ENCODE measurements around the gene KRTAP5-3. TPM values are rescaled to one million over a fixed set of nuclear protein-coding genes. Genes with fewer than 3 reads are reported as not detected.

The KRTAP5-3 gene
- polyA plus RNA-seq, 3 donors, result not detected

DNA sequence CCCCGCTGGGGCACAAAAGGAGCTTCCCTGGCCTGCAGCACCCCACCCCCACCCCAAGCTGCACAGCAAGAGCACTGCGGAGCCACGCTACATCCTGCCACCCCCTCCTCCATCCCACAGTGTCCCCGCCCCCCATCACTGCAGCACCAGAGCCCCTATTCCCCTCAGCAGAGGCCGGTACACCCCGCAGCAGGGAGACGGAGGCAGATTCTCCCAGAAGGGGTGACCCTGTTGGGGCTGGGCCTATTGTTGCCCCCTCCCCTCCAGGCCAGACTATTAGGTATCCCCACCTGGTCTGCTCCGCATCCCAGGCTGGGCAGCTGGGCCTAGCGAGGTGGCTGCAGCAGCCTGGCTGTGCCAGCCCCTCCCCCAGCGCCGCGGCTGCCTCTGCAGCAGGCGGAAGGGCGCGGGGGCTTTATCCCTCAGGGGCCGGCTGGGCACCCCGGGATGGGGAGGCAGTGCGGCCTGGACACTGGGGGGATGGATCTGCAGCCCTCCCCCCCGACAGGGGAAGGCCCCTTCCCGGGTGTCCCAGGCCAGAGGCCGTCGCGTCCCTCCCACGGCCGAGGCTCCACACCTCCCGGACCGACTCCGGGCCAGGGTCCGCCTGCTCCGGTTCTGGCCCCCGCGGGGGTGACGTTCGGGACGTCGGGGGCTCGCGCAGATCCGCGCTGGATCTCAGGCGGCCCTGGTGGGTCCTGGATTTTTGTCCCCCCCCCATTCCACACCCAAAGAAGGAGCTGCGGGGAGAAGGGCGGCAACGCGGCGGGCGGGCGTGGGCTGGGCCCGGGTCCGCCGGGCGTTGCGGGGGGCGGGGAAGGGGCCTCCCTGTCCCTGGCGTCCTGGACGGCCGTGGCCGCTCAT, 37.1 kb downstream of the KRTAP5-3 start:
- H3K27ac ChIP-seq (ENCODE audit: low read depth, low read length), result no peak overlapping the region
- WGBS, 3 donors, result 7 to 13% (median 8%) methylated on average over 46 to 58 of the region's 58 CpGs

DNA sequence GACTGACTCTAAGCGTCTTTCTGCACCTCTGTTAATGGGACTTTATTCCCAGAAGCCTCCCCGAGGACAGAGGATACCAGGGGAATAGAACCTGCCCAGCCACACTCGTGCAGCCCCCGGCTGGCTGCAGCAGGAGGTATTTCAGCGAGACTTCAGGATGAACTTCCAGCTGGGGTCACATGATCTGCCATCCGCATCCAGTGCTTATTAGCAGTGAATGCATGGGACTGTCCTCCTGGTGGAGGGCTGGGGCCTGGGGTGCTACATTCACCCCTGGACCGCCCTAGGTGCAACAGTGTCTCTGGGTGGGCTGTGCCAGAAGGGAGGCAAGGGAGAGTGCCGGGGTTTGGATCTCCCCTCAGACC, 37.8 kb downstream of the KRTAP5-3 start:
- 84 to 90% (median 87%) methylated on average over 8 of the region's 8 CpGs for WGBS, 3 donors
- no peak overlapping the region for H3K27ac ChIP-seq (ENCODE audit: low read depth, low read length)

DNA sequence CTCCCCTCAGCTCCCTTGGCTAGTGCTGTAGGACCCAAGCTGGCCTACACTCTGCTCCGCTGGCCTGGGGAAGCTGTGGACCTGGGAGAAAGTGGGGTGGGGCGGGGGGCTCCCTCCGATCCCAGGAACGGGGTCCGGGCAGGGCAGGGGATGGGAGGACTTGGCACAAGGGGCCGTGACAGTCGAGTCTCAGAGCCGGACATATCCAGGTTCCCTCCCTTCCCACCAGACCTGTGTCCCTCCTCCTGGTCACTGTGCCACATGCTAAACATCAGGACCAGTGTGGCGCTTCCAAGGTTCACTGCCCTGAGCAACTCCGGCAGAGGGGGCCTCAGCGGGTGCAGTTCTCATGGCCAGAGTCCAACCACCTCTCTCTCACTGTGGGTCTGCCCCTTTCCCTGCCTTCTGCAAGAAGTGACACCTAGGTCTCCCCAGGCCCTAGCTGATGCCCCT, 38.2 kb downstream of the KRTAP5-3 start:
- WGBS, 3 donors, result 74 to 81% (median 79%) methylated on average over 11 of the region's 11 CpGs
- H3K27ac ChIP-seq (ENCODE audit: low read depth, low read length), result no peak overlapping the region

DNA sequence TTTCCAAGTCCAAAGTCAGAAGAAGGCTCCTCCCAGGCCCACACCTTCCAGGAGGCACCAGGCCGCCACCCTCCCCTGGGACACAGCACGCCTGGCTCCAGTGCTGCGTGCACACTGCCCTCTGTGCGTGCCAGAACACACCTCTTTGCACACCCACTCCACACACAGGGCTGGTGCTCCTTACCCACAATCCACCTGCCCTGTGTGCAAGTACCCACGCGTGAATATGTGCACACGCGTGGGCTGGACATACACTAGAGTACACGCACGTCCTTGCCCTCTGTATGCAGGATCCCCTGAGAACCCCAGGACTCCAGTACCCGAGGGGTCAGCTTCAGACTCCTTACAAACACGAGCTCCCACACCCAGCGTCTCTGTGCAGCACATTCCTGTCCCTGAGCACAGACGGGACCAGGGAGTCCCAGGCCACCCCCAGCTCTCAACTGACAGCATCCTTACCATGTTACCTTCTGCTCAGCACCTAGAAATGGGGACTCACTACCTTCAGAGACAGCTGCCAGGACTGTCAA, 38.9 kb downstream of the KRTAP5-3 start:
- 72 to 82% (median 77%) methylated on average over 14 of the region's 14 CpGs for WGBS, 3 donors
- no peak overlapping the region for H3K27ac ChIP-seq (ENCODE audit: low read depth, low read length)

DNA sequence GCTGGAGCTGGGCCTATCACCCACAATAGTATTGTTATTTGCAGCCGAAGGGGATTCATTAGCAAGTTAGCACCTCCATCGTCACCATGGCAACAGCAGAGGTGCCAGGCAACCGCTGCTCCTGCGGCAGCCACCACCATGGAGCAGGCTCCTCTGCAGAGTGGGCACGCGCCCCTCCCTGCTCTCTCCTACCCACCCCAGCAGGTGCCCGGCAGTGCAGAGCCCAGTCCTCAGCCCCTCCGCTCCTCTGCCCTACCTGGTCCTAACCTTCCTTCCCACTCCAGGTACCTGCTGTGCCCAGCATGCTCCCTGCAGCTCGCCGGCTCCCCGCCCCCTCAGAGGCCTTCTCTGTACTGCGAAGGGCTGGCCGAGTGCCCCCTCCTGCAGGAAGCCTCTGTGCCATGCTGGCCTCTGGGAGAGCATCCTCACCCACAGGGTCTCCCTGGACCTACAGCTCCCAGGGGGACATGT, 39.8 kb downstream of the KRTAP5-3 start:
- WGBS, 3 donors, result 62 to 74% (median 69%) methylated on average over 12 to 13 of the region's 13 CpGs
- H3K27ac ChIP-seq (ENCODE audit: low read depth, low read length), result no peak overlapping the region

DNA sequence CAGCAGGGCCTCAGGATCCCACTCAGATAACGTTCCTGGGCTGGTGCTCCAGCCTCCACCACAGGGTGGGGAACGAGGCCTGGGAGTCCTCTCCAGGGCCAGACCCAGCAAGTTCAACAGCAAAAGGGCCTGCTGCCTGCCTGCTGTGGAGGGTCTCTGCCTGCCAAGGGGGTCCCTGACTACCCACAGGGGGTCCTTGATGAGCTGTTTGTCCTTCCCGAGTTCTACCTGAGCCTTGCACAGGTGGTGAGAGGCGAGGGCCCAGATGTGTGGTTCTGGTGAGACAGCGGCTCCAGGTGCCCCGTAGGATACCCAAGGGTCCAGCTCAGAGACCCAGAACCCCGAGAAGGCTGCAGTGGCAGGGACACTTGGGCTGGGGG, 40.6 kb downstream of the KRTAP5-3 start:
- no peak overlapping the region for H3K27ac ChIP-seq (ENCODE audit: low read depth, low read length)
- 74 to 79% (median 75%) methylated on average over 7 of the region's 7 CpGs for WGBS, 3 donors

DNA sequence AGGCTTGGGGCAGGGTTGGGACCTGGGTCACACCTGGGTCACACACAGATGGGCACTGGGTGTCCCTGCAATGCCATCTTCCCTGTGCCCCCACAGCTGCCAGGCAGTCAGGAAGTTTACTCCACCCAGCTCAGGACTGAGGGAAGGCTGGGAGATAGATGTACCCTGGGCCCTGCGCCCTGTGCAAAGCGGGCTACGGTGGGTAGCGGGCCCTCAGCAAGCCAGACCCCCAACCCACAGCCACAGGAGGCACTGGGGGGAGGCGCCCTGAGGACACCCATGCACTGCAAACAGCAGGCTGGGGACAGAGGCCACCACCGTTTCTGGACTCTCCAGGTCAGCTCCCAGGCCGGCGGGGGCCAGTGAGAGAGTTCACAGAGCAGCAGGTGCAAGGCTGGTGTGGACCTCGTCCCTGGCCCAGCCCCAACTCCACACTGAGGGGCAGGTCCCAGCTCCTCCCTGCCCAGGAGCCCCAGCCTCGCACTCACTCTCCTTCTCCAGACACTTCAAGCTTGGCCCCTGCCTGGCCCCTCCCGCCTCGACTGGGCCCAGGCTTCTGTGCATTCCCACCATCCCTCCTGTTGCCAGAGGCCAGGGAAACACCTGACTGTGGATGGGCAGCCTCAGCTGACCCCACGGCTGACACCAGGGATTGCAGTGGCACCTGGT, 41.1 kb downstream of the KRTAP5-3 start:
- 70 to 86% (median 81%) methylated on average over 13 of the region's 13 CpGs for WGBS, 3 donors
- H3K27ac ChIP-seq (ENCODE audit: low read depth, low read length), result no peak overlapping the region

DNA sequence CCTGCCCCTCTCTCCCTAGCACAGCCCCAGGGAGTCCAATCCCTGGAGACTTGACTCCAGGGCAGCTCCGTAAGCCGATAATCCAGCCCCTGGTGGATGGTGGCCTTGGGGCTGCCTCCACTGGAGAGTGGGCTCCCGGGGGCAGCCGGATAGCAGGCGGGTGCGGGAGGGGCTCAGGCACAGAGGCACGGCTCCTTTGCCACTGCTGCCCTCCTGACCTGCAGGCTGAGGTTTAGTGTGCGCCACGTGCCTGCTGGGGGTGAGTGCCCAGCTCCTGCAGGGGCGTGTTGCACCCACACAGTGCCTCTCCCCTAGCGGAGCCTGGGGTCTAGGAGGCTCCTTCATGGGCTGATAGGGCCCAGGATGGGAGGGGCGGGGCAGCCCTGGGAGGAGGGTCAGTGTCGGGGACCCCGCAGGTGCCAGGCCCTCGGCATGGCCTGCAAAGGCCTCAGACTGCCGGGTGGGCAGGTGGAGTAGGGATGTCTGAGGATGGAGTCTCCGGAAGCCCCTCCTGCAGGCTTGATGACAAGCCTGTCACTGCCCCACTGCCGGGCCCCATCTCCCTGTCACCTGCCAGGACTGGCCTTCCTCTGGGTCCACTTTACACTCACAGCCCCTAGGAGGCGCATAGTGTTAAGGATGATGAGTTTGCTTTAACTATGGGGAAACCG, 41.7 kb downstream of the KRTAP5-3 start:
- H3K27ac ChIP-seq (ENCODE audit: low read depth, low read length), result no peak overlapping the region
- 75 to 80% (median 80%) methylated on average over 16 to 20 of the region's 20 CpGs for WGBS, 3 donors

DNA sequence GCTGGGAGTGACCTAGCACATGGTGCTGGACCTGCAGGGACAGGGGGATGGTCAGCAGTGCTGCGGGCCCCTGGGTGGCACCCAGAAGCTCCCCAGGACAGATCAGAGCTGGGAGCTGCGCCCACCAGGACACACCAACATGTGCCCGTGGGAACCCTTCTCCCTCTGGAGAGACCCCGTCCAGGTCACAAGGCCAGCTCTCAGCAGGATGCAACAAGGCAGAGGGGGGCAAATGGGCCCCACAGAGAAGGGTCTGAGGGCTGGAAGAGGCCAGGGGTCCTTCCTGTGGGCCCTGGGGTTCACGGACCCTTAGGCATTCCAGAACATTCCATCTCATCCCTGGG, 42.4 kb downstream of the KRTAP5-3 start:
- no peak overlapping the region for H3K27ac ChIP-seq (ENCODE audit: low read depth, low read length)
- WGBS, 3 donors, result 81 to 98% (median 92%) methylated on average over 5 of the region's 5 CpGs

DNA sequence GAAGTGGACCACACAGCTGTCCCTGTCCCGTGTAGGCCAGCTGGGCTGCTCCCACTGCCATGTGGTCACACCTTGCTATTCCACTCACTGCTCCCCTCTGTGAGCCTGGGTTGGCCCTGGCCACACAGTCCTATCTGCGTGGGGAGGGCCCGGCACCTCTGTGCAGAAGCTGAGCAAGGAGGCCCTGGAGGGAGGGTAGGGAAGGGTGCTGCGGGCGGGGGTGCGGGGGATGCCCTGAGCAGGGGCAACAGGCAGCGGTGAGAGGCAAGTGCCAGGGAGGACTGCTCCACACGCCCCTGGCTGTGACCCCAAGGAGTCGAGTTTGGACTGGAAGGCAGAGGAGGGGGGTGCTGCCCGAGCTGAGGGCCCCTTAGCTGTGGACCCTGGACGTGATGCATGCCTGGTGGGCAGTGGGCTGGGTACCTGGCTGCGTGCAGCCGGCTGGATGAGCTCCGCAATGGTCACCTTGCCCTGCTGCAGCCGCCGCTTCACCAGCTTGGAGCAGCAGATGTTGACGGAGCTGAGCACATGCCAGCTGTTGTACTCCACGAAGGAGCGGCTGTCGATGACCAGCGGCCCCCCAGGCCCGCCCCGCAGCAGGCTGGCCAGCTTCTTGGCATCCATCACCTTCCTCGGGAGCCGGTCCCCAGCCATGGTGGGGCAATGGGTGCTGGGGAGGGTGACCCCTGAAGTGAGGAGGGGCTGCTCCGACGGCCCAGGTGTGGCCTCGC, 42.9 kb downstream of the KRTAP5-3 start:
- WGBS, 3 donors, result 85 to 87% (median 87%) methylated on average over 28 of the region's 28 CpGs
- H3K27ac ChIP-seq (ENCODE audit: low read depth, low read length), result no peak overlapping the region

DNA sequence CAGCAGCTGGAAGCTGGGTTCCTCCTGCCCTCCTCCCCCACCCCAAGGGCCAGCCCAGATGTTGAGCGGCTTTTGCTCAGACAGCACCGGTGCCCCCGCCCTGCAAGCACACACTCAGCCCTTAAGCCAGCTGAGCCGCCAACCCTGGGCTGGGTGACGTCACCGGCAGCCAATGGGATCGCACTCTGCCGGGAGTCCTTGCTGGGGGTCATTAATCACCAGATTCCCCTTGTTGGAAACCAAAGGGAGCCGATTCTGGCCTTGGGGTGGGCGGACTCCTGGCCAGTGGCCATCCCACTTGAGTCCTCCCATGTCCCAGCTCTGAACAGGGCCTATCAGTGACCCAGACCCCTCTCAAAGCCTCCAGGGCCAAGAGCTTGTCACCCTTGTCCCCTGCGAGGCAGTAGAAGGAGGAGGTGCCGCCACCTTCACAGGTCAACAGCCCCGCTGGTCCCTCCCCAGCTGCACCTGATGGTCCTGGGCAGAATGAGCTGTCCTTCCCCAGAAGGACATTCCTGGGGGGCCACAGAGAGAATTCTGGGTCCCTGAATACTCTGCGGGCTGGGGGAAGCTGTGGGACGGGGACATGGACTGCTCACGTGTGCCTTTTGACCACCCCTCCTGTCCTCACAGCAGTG, 43.6 kb downstream of the KRTAP5-3 start:
- H3K27ac ChIP-seq (ENCODE audit: low read depth, low read length), result no peak overlapping the region
- WGBS, 3 donors, result 33 to 51% (median 38%) methylated on average over 16 of the region's 16 CpGs

DNA sequence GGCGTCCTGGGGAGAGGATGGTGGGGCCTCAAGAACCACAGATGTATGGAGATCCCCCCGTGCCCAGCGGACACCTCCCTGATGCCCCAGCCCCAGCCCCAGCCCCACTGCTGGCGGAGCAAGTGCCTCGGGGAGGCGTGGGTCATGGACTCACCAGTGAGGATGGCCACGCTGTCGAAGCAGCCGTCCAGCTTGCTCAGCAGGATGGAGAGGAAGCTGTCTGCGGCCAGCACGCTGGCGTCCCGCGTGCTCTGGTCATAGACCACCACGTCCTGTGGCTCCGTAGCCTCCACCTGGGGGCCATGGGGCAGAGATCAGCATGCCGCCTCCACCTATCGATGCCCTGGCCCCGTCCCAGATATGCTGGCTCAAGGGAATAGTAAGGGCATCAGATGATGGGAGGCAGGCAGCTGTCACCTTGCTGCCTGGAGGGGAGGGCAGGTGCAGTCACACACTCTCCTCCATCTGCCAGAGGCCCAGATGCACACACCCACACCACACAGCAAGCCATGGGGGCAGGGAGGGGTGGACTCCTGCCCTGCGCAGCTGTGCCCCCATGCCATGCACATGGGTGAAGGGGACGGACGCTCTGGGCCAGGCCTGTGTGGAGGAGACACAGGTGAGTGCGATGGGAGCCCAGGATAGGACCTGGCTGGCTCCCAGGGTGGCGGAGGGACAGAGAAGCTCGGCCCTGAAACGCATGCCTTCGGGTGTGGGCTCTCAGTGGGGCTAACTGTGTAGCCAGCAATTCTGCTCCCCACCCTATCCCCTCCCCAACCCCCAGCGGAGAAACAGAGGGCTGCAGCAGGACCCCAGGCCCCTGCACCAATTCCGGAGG, 44.3 kb downstream of the KRTAP5-3 start:
- 73 to 80% (median 78%) methylated on average over 26 to 29 of the region's 29 CpGs for WGBS, 3 donors
- no peak overlapping the region for H3K27ac ChIP-seq (ENCODE audit: low read depth, low read length)

DNA sequence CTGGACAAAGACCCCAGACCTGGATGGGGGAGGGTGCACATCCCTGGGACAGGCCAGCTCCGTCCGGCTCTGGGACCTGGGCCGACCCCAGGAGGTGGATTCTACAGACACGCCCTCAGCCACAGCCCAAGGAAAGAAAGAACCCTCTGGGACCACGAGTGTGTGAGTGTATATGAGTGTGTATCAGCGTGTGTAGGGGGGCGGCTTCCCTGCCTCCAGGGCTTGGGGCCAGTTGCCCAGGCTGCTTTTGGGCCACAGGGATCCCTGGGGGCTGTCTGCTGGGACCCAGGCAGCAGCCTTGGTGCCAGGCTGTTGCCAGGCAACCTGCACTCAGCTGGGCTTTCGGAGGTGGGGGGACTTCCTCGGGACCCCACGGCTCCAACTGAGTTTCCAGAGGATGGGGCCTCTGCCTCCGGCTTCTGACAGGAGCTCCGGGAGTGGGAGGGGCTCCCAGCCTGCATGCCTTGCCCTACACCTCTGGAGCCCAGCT, 45.1 kb downstream of the KRTAP5-3 start:
- no peak overlapping the region for H3K27ac ChIP-seq (ENCODE audit: low read depth, low read length)
- 69 to 80% (median 79%) methylated on average over 12 of the region's 12 CpGs for WGBS, 3 donors

DNA sequence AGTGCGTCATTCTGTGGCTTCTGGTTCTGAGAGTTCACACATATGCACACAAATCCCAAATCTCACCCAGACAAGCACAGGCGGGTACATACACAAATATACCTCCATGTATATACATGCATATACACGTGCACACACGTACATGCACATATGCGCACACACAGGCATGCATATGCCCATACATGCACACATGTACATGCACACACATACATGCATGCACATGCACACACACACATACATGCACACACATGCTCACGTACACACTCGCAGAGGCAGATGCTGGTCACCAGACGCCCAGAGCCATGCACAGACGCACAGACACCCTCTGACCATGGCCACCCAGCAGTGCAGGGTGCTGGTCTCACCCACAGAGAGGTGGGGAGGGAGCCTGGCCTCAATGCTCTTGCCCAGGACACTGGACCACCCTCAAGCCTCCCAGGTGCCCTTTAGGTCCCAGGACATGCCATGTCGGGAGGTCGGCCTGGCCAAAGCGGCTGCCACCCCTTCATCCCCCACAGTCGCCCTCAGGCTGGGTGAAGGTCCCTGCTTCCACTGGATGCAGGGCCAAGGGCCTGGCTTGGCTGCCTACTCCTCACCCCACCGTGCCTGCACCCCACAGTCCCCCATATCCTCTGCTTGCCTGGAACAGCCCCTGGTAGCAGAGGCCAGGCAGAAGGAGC, 45.7 kb downstream of the KRTAP5-3 start:
- H3K27ac ChIP-seq (ENCODE audit: low read depth, low read length), result no peak overlapping the region
- 91 to 95% (median 94%) methylated on average over 14 of the region's 14 CpGs for WGBS, 3 donors

DNA sequence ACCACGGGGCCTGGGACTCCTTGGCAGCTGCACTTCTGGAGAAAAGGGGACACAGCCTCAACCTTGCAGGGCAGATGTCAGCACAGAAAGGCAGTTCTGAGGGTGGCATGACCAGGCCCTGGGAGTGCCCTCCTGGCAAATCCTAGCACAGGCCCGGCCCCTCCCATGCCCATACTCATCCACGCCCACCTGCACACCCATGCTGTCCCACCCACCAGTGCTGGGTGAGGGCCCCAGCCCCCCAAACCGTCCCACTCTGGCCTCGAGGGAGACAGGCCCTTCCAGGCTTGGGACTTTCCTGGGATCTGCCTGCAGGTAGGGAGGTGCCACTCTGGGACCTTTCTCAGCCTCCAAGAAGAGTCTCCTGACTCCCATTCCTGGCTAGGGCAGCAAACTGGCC, 46.3 kb downstream of the KRTAP5-3 start:
- H3K27ac ChIP-seq (ENCODE audit: low read depth, low read length), result no peak overlapping the region
- WGBS, 3 donors, result 74 to 92% (median 88%) methylated on average over 5 of the region's 5 CpGs

DNA sequence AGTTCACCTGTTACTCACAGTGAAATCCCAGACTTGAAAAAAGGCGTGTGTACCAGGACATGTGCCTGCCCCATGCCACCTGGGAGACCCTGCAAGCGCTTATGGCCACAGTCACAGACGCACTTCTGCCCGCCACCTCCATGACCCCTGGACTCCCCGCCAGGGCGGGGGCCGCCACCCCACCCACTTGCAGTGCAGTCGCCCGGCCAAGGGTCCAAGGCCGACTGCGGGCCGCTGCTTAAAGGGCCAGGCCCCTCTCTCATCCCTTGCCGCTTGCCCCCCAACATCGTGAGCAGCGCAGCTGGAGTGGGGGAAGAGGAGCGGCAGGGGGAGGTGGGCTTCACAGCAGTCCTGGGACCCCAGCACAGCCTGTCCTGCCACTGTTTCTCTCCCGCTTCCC, 47.0 kb downstream of the KRTAP5-3 start:
- WGBS, 3 donors, result 92 to 93% (median 92%) methylated on average over 17 of the region's 17 CpGs
- H3K27ac ChIP-seq (ENCODE audit: low read depth, low read length), result no peak overlapping the region
